Fibroblast of lung (primary cell): ENCODE measurements around the gene LRRC49. TPM values are rescaled to one million over a fixed set of nuclear protein-coding genes. Genes with fewer than 3 reads are reported as not detected.
A peak's percentile ranks its signal among the peaks of the same experiment; 100 is the strongest.

Experiments
- DNase-seq, 2 donors: peaks; one replicate each; pipeline versions ENCODE4 v3.0.0 to v3.0.0-alpha.2; 2010; ENCODE audit warnings: low read depth in 2 of 2
- H2AFZ ChIP-seq: 2 replicates; pipeline ENCODE4 v1.5.1; 2012; ENCODE audit warnings: low read length, control low read depth, inconsistent platforms
- H3K27ac ChIP-seq: 2 replicates; pipeline ENCODE4 v1.5.1; 2011; ENCODE audit warnings: low read length, control low read depth; ENCODE audit not compliant: insufficient read depth
- H3K27me3 ChIP-seq: 2 replicates; pipeline ENCODE4 v1.5.1; 2011; ENCODE audit warnings: mild to moderate bottlenecking, low read length; ENCODE audit not compliant: control insufficient read depth, insufficient read depth
- H3K36me3 ChIP-seq: 2 replicates; pipeline ENCODE4 v1.5.1; 2011; ENCODE audit warnings: low read length; ENCODE audit not compliant: control insufficient read depth, insufficient read depth
- H3K4me1 ChIP-seq: 2 replicates; pipeline ENCODE4 v1.5.1; 2011; ENCODE audit warnings: low read length; ENCODE audit not compliant: control insufficient read depth, insufficient read depth; ENCODE audit errors: extremely low read depth
- H3K4me2 ChIP-seq: 2 replicates; pipeline ENCODE4 v1.5.1; 2011; ENCODE audit warnings: low read length, control low read depth; ENCODE audit not compliant: insufficient read depth; ENCODE audit errors: extremely low read depth
- H3K4me3 ChIP-seq, 4 experiments: fragments of 200-600 bp in 1 of 4; sonication (generic) in 1 of 4; replicated peaks in 1 of 4; 2 replicates each; pipeline ENCODE4 v1.5.1; 2011 to 2016; ENCODE audit warnings: low read length in 4 of 4, low read depth in 3 of 4, mild to moderate bottlenecking in 3 of 4, control low read depth in 2 of 4, inconsistent platforms in 1 of 4, mixed read lengths in 1 of 4; ENCODE audit not compliant: insufficient read depth in 1 of 4; ENCODE audit errors: control extremely low read depth in 1 of 4
- H3K79me2 ChIP-seq: 2 replicates; pipeline ENCODE4 v1.5.1; 2012; ENCODE audit warnings: mild to moderate bottlenecking, low read length, inconsistent platforms; ENCODE audit not compliant: control insufficient read depth, insufficient read depth
- H3K9ac ChIP-seq: 2 replicates; pipeline ENCODE4 v1.5.1; 2011; ENCODE audit warnings: mild to moderate bottlenecking, low read length, control low read depth; ENCODE audit not compliant: insufficient read depth
- H3K9me3 ChIP-seq: 2 replicates; pipeline ENCODE4 v1.5.1; 2012; ENCODE audit warnings: low read depth, low read length; ENCODE audit not compliant: control insufficient read depth, insufficient read depth
- H4K20me1 ChIP-seq: 2 replicates; pipeline ENCODE4 v1.5.1; 2011; ENCODE audit warnings: low read length; ENCODE audit not compliant: control insufficient read depth, insufficient read depth; ENCODE audit errors: extremely low read depth
- EZH2 ChIP-seq: IDR thresholded peaks from 2 replicates; pipeline ENCODE4 v1.5.1; 2012; ENCODE audit warnings: low read length, control low read depth, mild to moderate bottlenecking; ENCODE audit errors: missing control alignments
- polyA plus RNA-seq, 2 donors: library from polyadenylated mRNA; depleted of rRNA in 1 of 2; stranded (reverse) in 1 of 2; unstranded in 1 of 2; fragments of >200 nt; gene quantifications; 2 replicates each; pipeline ENCODE4 v1.2.1, GENCODE V29; 2011 to 2012; ENCODE audit warnings: missing spikeins in 1 of 2
- total RNA-seq: library from RNA; depleted of rRNA; stranded (reverse); fragments of >200 nt; gene quantifications from 2 replicates; pipeline ENCODE4 v1.2.1, GENCODE V29; 2014
- TF ChIP-seq, protein P1 (sequence below), 2 donors: IDR thresholded peaks in 1 of 2; conservative IDR thresholded peaks in 1 of 2; 1 replicate in 1 of 2; 2 replicates in 1 of 2; pipeline ENCODE4 v1.5.1; 2011 to 2012; ENCODE audit warnings: low read length in 2 of 2, control low read depth in 1 of 2, inconsistent platforms in 1 of 2, low read depth in 1 of 2, mild to moderate bottlenecking in 1 of 2

Gene LRRC49
- total and polyA plus RNA-seq, 2 donors (not counting 1 experiment from before 2014, with no cell fraction given), result 10.0 to 31.5 TPM

DNA sequence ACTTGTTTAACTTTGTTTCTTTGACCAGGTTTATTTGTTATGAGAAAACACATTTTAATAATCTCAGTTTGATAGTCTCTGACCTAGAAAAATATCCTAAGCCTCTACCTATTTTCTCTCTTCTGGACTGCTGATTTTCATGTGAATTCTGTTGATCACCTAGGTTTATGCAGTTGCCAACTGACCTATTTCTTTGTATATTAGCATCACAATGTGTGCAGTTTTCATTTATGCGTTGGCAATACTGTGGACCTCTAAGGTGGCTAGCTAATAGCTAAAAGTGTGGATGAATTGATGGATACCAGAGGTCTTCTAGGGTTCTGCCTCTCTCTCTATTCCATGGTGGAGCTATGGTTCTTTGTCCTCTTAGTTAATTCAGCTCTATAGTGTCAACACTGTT is 72.1 kb downstream of the LRRC49 start:
- Histone ChIP-seq H3K79me2 (no peaks in the 10 kb centered on the region), H3K4me1 (no peaks in the 10 kb centered on the region), H2AFZ (no peak overlapping the region), H3K36me3 (no peaks in the 10 kb centered on the region), H3K27ac (no peak overlapping the region), H3K4me3 (no peak overlapping the region), H4K20me1 (no peaks in the 10 kb centered on the region), H3K9me3 (no peaks in the 10 kb centered on the region), H3K27me3 (no peaks in the 10 kb centered on the region), H3K4me2 (no peak overlapping the region), H3K9ac (no peak overlapping the region)
- TF ChIP-seq, protein P1, sequence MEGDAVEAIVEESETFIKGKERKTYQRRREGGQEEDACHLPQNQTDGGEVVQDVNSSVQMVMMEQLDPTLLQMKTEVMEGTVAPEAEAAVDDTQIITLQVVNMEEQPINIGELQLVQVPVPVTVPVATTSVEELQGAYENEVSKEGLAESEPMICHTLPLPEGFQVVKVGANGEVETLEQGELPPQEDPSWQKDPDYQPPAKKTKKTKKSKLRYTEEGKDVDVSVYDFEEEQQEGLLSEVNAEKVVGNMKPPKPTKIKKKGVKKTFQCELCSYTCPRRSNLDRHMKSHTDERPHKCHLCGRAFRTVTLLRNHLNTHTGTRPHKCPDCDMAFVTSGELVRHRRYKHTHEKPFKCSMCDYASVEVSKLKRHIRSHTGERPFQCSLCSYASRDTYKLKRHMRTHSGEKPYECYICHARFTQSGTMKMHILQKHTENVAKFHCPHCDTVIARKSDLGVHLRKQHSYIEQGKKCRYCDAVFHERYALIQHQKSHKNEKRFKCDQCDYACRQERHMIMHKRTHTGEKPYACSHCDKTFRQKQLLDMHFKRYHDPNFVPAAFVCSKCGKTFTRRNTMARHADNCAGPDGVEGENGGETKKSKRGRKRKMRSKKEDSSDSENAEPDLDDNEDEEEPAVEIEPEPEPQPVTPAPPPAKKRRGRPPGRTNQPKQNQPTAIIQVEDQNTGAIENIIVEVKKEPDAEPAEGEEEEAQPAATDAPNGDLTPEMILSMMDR (conservative IDR thresholded peaks at IDR 0.05 in 1 of 2, IDR thresholded peaks at IDR 0.05 in 1 of 2; ENCODE audit: low read depth in 1 of 2, low read length in 2 of 2), result no peak
- TF ChIP-seq EZH2, result no peak
- DNase-seq, result no peak

DNA sequence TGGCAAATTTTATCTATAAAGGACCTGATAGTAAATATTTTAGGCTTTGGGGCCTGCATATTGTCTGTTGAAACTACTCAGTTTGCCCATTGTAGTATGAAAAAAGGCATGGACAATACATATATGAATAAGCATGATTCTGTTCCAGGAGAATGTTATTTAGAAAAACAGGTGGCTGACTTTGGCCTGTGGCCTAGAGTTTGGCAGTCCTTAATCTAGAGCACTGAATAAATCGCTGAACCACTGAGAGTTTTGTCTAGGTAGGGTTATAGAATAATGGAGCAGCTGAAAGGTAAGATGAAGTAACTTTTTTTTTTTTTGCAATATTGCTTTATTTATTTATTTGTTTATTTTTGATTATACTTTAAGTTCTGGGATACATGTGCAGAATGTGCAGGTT is 75.0 kb downstream of the LRRC49 start:
- TF ChIP-seq EZH2, result no peak
- TF ChIP-seq, protein P1 (conservative IDR thresholded peaks at IDR 0.05 in 1 of 2, IDR thresholded peaks at IDR 0.05 in 1 of 2; ENCODE audit: low read depth in 1 of 2, low read length in 2 of 2), result no peak
- Histone ChIP-seq H3K9ac (no peak overlapping the region), H3K79me2 (no peaks in the 10 kb centered on the region), H2AFZ (no peak overlapping the region), H3K4me2 (no peak overlapping the region), H3K27me3 (no peaks in the 10 kb centered on the region), H4K20me1 (no peaks in the 10 kb centered on the region), H3K4me1 (no peaks in the 10 kb centered on the region), H3K9me3 (no peaks in the 10 kb centered on the region), H3K27ac (no peak overlapping the region), H3K36me3 (no peaks in the 10 kb centered on the region), H3K4me3 (no peak overlapping the region)
- no peak for DNase-seq

DNA sequence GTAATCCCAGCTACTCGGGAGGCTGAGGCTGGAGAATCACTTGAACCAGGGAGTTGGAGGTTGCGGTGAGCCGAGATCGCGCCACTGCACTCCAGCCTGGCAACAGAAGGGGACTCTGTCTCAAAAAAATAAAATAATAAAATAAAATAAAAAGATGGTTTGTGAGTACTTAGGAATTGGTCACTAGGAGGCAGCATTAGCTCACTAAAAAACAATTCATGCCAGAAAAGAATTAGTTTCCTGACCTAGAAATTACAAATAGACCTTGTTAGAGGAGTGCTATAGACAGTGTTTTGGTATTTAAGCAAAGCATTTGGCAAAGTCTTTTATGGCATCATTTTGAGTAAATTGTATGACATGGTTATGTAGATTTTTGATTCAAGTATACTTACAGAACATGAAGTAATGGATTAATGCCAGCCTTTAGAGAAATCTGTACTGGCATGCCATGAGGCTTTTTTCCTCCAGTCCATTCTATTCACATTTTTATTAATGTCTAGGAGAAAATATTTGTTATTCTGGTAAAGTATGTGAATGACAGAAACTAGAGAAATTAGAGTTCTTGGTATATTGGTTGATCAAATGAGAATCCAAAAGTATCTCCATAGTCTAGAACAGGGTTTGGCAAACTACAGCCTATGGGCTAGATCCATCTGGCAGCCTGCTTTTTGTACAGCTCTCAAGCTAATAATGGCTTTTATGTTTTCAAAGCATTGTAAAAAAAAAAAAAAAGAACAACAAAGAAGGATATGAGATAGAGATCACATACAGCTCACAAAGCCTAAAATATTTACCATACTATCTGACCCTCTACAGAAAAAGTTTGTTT is 81.6 kb downstream of the LRRC49 start:
- no peaks in the 10 kb centered on the region for H3K4me1 ChIP-seq
- no peak overlapping the region for H3K4me2 ChIP-seq
- no peak overlapping the region for H3K9ac ChIP-seq
- no peak overlapping the region for H2AFZ ChIP-seq
- peak; percentile 58 to 84 for DNase-seq
- H3K27me3 ChIP-seq, result no peaks in the 10 kb centered on the region
- H3K27ac ChIP-seq, result no peak overlapping the region
- no peaks in the 10 kb centered on the region for H3K79me2 ChIP-seq
- no peaks in the 10 kb centered on the region for H3K36me3 ChIP-seq
- H3K4me3 ChIP-seq, result no peak overlapping the region
- H4K20me1 ChIP-seq, result no peaks in the 10 kb centered on the region
- H3K9me3 ChIP-seq, result no peaks in the 10 kb centered on the region
- TF ChIP-seq, protein P1 (conservative IDR thresholded peaks at IDR 0.05 in 1 of 2, IDR thresholded peaks at IDR 0.05 in 1 of 2; ENCODE audit: low read depth in 1 of 2, low read length in 2 of 2), result peak; percentile 16 to 51
- TF ChIP-seq EZH2, result no peak
